ENCODE results near the gene CIAO3. TPM values are rescaled to one million over a fixed set of nuclear protein-coding genes. Genes with fewer than 3 reads are reported as not detected.

Gene CIAO3
- total RNA-seq, 2 donors from 2014 or later: 56.7 to 76.6 TPM

GRCh38 chr16:732936-733335 is 7.9 kb downstream of the CIAO3 start:
- Histone ChIP-seq H3K9me3 (no peaks in the 10 kb centered on the region), H3K4me1 (replicated peaks) (peaks cover 8% of the 10 kb centered on the region), H3K4me3 (no peak overlapping the region), H3K36me3 (peaks cover 0 to 14% of the 10 kb centered on the region in 2 donors), H3K27ac (no peak overlapping the region), H3K27me3 (replicated peaks; ENCODE audit: insufficient read depth) (no peaks in the 10 kb centered on the region)
- intact Hi-C loops (cut with DNase I): no loop called here
- no peak for TF ChIP-seq POLR2A (IDR thresholded peaks at IDR 0.05)
- TF ChIP-seq POLR2AphosphoS5 (IDR thresholded peaks at IDR 0.05): no peak
- TF ChIP-seq, protein P1, sequence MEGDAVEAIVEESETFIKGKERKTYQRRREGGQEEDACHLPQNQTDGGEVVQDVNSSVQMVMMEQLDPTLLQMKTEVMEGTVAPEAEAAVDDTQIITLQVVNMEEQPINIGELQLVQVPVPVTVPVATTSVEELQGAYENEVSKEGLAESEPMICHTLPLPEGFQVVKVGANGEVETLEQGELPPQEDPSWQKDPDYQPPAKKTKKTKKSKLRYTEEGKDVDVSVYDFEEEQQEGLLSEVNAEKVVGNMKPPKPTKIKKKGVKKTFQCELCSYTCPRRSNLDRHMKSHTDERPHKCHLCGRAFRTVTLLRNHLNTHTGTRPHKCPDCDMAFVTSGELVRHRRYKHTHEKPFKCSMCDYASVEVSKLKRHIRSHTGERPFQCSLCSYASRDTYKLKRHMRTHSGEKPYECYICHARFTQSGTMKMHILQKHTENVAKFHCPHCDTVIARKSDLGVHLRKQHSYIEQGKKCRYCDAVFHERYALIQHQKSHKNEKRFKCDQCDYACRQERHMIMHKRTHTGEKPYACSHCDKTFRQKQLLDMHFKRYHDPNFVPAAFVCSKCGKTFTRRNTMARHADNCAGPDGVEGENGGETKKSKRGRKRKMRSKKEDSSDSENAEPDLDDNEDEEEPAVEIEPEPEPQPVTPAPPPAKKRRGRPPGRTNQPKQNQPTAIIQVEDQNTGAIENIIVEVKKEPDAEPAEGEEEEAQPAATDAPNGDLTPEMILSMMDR (IDR thresholded peaks at IDR 0.05): no peak
- DNase-seq (ENCODE audit: low spot score): no peak
- WGBS: 86% methylated on average over 13 of the region's 13 CpGs

GRCh38 chr16:732332-732731 is 8.5 kb downstream of the CIAO3 start:
- peaks cover 14% of the 10 kb centered on the region for H3K4me1 ChIP-seq (replicated peaks)
- H3K4me3 ChIP-seq: no peak overlapping the region
- intact Hi-C loops (cut with DNase I): no loop called here
- WGBS: 94% methylated on average over 12 of the region's 12 CpGs
- H3K9me3 ChIP-seq: no peaks in the 10 kb centered on the region
- TF ChIP-seq POLR2A (IDR thresholded peaks at IDR 0.05) (no peak), POLR2AphosphoS5 (IDR thresholded peaks at IDR 0.05) (no peak)
- TF ChIP-seq, protein P1 (IDR thresholded peaks at IDR 0.05): no peak
- no peaks in the 10 kb centered on the region for H3K27me3 ChIP-seq (replicated peaks; ENCODE audit: insufficient read depth)
- H3K36me3 ChIP-seq: peaks cover 0 to 14% of the 10 kb centered on the region in 2 donors
- H3K27ac ChIP-seq: no peak overlapping the region
- no peak for DNase-seq (ENCODE audit: low spot score)

DNA sequence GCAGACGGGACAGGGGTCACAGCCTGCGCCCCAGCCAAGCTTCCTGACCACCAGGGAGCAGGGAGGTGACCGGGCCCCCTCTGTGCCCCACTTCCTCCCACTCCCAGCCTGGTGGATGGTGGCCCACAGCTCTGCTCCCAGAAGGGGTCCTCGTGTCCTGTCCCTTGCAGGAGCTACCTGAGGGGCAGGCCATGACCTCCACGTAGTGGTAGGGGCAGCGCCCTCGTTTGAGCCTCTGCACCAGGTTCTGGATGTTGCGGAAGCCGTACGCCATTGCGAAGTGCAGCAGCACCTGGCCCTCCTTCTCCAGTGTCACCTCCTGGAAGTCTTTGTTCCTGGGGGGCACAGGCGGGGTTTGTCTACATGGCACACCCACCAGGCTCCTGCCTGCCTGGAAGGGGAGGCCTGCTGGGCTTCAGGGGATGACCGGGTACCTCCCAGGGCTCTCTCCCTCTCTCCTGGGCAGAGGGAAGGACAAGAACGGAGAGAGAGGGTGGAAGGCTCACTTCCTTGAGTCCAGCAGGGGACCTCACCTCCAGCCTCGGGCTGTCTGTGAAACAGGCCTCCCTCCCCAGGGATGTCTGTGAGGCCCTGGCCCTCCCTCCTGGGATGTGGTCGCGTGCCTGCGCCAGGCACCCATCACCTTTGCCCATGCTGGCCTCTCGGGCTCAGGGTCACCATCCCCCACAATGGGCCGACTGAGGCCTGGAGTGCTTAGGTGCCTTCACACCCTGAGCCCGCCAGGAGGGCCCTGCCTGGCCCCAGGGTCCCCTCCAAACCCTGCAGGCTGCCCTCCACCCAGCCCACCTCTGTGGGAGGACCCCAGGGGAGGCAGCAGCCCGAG is 9.9 kb downstream of the CIAO3 start:
- TF ChIP-seq POLR2A (IDR thresholded peaks at IDR 0.05) (no peak), POLR2AphosphoS5 (IDR thresholded peaks at IDR 0.05) (no peak)
- TF ChIP-seq, protein P1 (IDR thresholded peaks at IDR 0.05): no peak
- no peak for DNase-seq (ENCODE audit: low spot score)
- intact Hi-C loops (cut with DNase I): no loop called here
- 86% methylated on average over 22 of the region's 22 CpGs for WGBS
- H3K27me3 ChIP-seq (replicated peaks; ENCODE audit: insufficient read depth): no peaks in the 10 kb centered on the region
- peaks cover 18% of the 10 kb centered on the region for H3K4me1 ChIP-seq (replicated peaks)
- no peak overlapping the region for H3K27ac ChIP-seq
- no peaks in the 10 kb centered on the region for H3K9me3 ChIP-seq
- peaks cover 0 to 14% of the 10 kb centered on the region in 2 donors for H3K36me3 ChIP-seq
- H3K4me3 ChIP-seq: no peak overlapping the region

- intact Hi-C loops (cut with DNase I): no loop called here
Observed at GRCh38 chr16:729768-730665, 10.8 kb downstream of the CIAO3 start.

More at GRCh38 chr16:729768-730665, 10.8 kb downstream of the CIAO3 start:
- H3K9me3 ChIP-seq: no peaks in the 10 kb centered on the region
- H3K27ac ChIP-seq: no peak overlapping the region
- TF ChIP-seq, protein P1 (IDR thresholded peaks at IDR 0.05): no peak
- TF ChIP-seq POLR2A (IDR thresholded peaks at IDR 0.05) (no peak), POLR2AphosphoS5 (IDR thresholded peaks at IDR 0.05) (no peak)
- 81% methylated on average over 34 of the region's 37 CpGs for WGBS
- no peak for DNase-seq (ENCODE audit: low spot score)
- H3K36me3 ChIP-seq: peaks cover 0 to 14% of the 10 kb centered on the region in 2 donors
- peaks cover 18% of the 10 kb centered on the region for H3K4me1 ChIP-seq (replicated peaks)
- H3K4me3 ChIP-seq: no peak overlapping the region
- H3K27me3 ChIP-seq (replicated peaks; ENCODE audit: insufficient read depth): no peaks in the 10 kb centered on the region

Measured in prostate gland (tissue), 2 donors.